NCI-H2196 (cell line): ENCODE results near the gene CHMP4B.

ENCODE experiments used
- DNase-seq: peaks from one replicate; lab custom pipeline; 2025; ENCODE audit not compliant: unreplicated experiment; lab: John Stamatoyannopoulos, UW

CHMP4B gene

GRCh38 chr20:33810885-33811775 lies at the start of gene CHMP4B:
CHMP4B (plus strand) TSS chr20:33811348; CDS start chr20:33811469, 121 bp downstream.
- DNase-seq, result peak; percentile 97

GRCh38 chr20:33761698-33762250 lies 49.4 kb upstream of the CHMP4B start:
- no peak for DNase-seq

GRCh38 chr20:33765099-33765498 lies 46.0 kb upstream of the CHMP4B start:
- no peak for DNase-seq

- no peak for DNase-seq
Observed at GRCh38 chr20:33765592-33765991, 45.6 kb upstream of the CHMP4B start.

- DNase-seq, result no peak
Observed at GRCh38 chr20:33766686-33767085, 44.5 kb upstream of the CHMP4B start.

- no peak for DNase-seq
Observed at GRCh38 chr20:33767777-33768138, 43.4 kb upstream of the CHMP4B start.

GRCh38 chr20:33769043-33769442 lies 42.1 kb upstream of the CHMP4B start:
- no peak for DNase-seq

- DNase-seq, result no peak
Observed at GRCh38 chr20:33770005-33770404, 41.1 kb upstream of the CHMP4B start.

GRCh38 chr20:33771938-33772337 lies 39.2 kb upstream of the CHMP4B start:
- no peak for DNase-seq

GRCh38 chr20:33772439-33772838 lies 38.7 kb upstream of the CHMP4B start:
- no peak for DNase-seq

GRCh38 chr20:33773412-33774089 lies 37.6 kb upstream of the CHMP4B start:
- DNase-seq, result no peak

- no peak for DNase-seq
Observed at GRCh38 chr20:33777816-33778215, 33.3 kb upstream of the CHMP4B start.

- no peak for DNase-seq
Observed at GRCh38 chr20:33781133-33781532, 30.0 kb upstream of the CHMP4B start.

GRCh38 chr20:33781945-33782344 lies 29.2 kb upstream of the CHMP4B start:
- DNase-seq, result no peak

- no peak for DNase-seq
Observed at GRCh38 chr20:33783256-33783655, 27.9 kb upstream of the CHMP4B start.

GRCh38 chr20:33783818-33784217 lies 27.3 kb upstream of the CHMP4B start:
- no peak for DNase-seq

GRCh38 chr20:33784225-33784624 lies 26.9 kb upstream of the CHMP4B start:
- no peak for DNase-seq

GRCh38 chr20:33785503-33785902 lies 25.6 kb upstream of the CHMP4B start:
- DNase-seq, result no peak

GRCh38 chr20:33787253-33787891 lies 23.8 kb upstream of the CHMP4B start:
- no peak for DNase-seq

- DNase-seq, result no peak
Observed at GRCh38 chr20:33788351-33789049, 22.6 kb upstream of the CHMP4B start.
